OCI-M2 (cell line): ENCODE measurements around the gene ODR4.
"Not testable (repeated sequence)": the region's sequence is repeated elsewhere in the genome, so short reads cannot be mapped to it uniquely, and the experiment has no call there.

Experiments used
- DNase-seq: peaks from one replicate; lab custom pipeline; 2025; ENCODE audit not compliant: unreplicated experiment; lab: John Stamatoyannopoulos, UW

ODR4 gene

DNA sequence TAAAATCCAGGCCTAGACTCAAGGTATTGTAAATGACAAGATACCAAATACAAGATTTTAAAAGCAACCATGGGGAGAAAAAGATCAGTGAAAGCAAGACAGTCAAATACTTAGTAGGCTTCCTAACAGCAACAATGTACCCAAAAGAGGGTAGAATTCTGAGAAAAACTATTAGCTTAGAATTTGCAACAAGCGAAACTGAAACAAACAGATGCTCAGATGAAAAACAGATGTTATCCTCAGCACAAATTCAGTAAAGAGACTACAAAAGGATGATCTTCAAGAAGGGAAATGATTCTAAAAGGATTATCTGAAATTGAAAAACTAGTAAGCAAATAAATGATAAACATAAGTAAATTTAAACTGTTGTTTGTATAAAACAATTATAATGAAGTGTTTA, 45.3 kb downstream of the ODR4 start:
- DNase-seq, result no peak

DNA sequence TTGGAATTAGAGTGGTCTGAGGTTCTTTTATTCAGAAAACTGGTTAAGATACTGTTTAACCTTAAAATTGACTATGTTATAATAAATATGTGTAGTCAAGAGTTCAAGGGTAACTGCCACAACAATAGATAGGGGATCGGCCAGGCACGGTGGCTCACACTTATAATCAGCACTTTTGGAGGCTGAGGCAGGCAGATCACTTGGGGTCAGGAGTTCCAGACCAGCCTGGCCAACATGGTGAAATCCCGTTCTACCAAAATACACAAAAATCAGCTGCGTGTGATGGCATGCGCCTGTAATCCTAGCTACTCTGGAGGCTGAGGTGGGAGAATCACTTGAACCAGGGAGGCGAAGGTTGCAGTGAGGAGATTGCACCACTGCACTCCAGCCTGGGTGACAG, 45.8 kb downstream of the ODR4 start:
- no peak for DNase-seq

- DNase-seq, result no peak
These were observed 48.9 kb downstream of the ODR4 start for GRCh38 chr1:186424539-186424938.

DNA sequence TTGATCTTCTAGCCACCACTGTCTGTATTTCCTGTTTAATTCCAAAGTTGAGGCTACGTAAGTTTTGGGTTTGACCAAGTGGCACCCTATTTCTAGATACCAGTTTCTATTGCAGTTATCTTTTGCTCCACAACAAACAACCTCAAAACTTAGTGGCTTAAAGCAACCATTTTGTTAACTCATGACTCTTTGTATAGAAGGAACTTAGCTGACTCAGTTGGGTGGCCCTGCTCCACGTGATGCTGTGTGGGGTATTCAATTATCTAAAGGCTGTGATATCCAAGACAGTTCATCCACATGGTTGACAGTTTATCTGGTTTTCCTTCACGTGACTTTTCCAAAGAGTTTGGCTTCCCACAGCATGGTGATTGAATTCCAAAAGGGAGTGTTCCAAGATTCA, 50.5 kb downstream of the ODR4 start:
- no peak for DNase-seq

DNA sequence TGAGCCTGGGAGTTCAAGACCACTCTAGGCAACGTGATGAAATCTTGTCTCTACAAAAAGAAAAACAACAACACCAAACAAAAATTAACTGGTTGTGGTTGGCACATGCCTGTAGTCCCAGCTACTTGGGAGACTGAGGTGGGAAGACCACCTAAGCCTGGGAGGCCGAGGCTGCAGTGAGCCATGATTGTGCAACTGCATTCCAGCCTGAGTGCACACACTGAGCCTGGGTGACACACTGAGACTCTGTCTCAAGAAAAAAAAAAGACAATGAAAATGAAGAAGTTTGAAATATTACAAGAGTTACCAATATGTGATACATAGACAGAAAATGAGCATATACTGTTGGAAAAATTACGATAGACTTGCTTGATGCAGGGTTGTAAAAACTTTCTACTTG, 53.4 kb downstream of the ODR4 start:
- no peak for DNase-seq

DNA sequence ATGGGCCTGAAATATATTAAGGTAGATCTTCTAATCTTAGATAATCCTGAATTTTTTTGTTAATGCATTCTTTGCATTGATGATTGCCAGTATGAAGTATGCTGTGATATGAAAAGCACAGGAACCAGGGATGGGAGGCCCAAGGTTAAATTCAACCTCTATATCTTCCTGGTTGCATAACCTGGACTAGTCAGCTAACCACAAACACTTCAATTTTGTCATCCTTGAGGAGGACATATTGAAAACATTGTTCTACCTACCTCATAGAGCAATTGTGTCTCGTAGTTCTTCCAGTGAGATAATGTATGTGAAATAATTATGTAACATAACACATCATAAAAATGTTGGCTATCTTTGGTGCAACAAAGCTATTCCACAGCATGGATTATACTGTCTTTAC, 59.7 kb downstream of the ODR4 start:
- no peak for DNase-seq

- DNase-seq, result no peak
These were observed 62.9 kb downstream of the ODR4 start for GRCh38 chr1:186438567-186438966.

- DNase-seq, result no peak
These were observed 64.9 kb downstream of the ODR4 start for GRCh38 chr1:186440584-186440983.

- no peak for DNase-seq
These were observed 67.2 kb downstream of the ODR4 start for GRCh38 chr1:186442651-186443375.

- DNase-seq, result no peak
These were observed 68.0 kb downstream of the ODR4 start for GRCh38 chr1:186443638-186444037.

DNA sequence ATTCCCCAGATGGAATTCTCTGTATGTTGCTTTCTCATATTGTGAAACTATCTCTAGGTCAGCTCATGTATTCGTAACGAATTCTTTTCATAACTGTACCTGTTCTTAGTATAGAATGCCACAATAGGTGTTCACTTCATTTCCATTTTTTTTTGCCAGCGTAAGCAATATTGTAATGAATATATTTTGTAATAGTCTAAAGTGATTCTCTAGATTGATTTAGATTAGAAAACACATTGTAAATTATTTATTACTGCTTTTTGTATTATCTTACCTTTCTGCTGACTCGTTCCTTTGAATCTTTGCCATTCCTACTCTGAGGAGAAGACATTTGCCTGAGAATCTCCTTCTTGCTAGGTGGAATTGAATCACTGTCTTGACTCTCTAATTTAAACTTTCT, 70.5 kb downstream of the ODR4 start:
- DNase-seq, result no peak

- no peak for DNase-seq
These were observed 79.3 kb downstream of the ODR4 start for GRCh38 chr1:186454981-186455380.

GRCh38 chr1:186456729-186457255, 81.2 kb downstream of the ODR4 start:
- no peak for DNase-seq

DNA sequence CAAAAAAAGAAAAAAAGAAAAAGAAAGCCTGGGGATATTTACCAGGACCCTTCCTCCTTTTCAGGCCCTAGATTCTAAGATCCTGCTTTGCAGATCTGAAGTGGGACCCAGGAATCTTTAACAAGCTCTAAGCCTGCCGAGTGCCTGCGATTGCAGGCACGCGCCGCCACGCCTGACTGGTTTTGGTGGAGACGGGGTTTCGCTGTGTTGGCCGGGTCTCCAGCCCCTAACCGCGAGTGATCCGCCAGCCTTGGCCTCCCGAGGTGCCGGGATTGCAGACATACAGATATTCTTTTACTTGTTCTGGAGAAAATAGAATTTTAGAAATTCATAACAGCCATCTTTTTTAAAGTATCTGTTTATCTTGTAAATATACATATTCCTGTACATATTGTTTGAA, 83.5 kb downstream of the ODR4 start:
- not testable (repeated sequence) for DNase-seq

DNA sequence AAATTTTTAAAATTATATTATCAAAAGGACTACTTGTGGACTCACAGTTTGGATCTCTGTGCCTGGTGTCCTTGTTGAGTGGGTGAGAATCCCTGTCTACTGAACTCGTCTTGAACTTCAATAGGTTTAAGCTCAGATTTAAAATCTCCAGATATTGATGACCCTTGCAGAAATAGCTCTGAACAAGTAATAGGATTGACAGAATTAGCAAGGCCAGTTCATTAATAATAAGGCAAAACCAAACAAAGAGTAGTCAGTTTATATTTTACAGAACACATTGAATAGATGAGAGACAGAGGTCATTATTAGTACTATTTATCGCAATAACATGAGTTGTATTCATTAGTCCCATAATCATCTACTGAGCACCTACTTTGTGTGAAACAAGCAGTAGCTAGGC, 85.4 kb downstream of the ODR4 start, which contains the start of gene PDC:
PDC (minus strand) TSS at position 101 of the 400 bp plus-strand sequence. CDS start 11,655 bp downstream, outside the sequence.
- no peak for DNase-seq

GRCh38 chr1:186463511-186463910, 87.9 kb downstream of the ODR4 start:
- DNase-seq, result no peak

- no peak for DNase-seq
These were observed 88.3 kb downstream of the ODR4 start for GRCh38 chr1:186463926-186464325.

- DNase-seq, result not testable (repeated sequence)
These were observed 89.9 kb downstream of the ODR4 start for GRCh38 chr1:186465491-186465890.

DNA sequence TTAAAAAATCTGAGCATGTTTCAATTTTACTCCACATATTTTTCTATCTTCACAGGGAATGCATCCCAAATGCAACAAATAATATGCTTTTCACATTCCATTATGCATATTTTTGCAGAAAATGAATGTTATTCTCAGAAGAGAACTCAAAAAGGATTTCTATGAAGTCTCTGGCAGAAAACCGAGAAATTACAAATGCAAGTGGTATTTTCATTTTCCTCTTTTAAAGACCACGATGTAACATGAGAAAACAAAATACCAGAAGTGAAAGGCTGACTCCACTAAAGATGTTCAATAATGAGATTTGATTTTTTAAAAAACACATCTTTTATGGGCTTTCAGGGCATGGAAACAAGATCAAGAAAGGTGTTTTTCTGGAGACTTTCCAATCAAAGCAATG, 90.3 kb downstream of the ODR4 start:
- no peak for DNase-seq
